ENCODE results near the gene POLN.

- no peak for TF ChIP-seq CTCF (conservative IDR thresholded peaks at IDR 0.05; ENCODE audit: low read length)
- TF ChIP-seq EZH2phosphoT487 (IDR thresholded peaks at IDR 0.05; ENCODE audit: borderline replicate concordance) = no peak
Measured at GRCh38 chr4:2036866-2037265, 205.1 kb downstream of the POLN start.

Data from Loucy (cell line).